ENCODE measurements around the gene PSME1. TPM values are rescaled to one million over a fixed set of nuclear protein-coding genes. Genes with fewer than 3 reads are reported as not detected.

PSME1 gene
- total RNA-seq, 2 donors from 2014 or later, result 199 to 235 TPM

DNA sequence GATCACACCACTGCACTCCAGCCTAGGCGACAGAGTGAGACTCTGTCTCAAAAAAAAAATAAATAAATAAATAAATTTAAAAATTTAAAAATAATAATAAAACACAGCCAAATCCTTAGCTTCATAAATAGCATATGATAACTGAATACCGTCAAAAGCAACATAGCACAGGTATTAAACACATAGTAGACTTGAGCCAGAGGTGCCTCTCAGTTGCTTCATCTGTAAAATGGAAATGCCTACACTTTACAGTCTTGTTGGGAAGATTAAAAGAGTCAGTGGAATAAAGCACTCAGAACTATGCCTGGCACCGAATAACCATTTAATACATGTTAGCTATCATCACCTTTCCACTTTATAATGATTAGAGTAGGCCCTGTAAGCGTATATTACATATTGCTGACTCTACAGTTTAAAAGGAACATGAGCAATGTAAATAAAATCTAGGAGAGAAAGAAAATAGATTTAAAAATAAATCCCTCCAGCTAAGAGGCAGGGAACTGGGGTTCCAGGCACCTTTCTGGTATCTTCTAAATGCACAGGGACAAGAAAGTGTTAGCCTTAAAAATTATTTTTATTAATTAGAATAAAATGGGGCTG, 29.2 kb upstream of the PSME1 start:
- intact Hi-C loops (cut with DNase I), result loop anchor here (5.0 kb wide), 1 partner anchor 94 kb away; no protein-coding TSS in a partner anchor
- TF ChIP-seq, protein P1, sequence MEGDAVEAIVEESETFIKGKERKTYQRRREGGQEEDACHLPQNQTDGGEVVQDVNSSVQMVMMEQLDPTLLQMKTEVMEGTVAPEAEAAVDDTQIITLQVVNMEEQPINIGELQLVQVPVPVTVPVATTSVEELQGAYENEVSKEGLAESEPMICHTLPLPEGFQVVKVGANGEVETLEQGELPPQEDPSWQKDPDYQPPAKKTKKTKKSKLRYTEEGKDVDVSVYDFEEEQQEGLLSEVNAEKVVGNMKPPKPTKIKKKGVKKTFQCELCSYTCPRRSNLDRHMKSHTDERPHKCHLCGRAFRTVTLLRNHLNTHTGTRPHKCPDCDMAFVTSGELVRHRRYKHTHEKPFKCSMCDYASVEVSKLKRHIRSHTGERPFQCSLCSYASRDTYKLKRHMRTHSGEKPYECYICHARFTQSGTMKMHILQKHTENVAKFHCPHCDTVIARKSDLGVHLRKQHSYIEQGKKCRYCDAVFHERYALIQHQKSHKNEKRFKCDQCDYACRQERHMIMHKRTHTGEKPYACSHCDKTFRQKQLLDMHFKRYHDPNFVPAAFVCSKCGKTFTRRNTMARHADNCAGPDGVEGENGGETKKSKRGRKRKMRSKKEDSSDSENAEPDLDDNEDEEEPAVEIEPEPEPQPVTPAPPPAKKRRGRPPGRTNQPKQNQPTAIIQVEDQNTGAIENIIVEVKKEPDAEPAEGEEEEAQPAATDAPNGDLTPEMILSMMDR (IDR thresholded peaks at IDR 0.05), result no peak
- Histone ChIP-seq H3K4me1 (no peaks in the 10 kb centered on the region), H3K36me3 (no peaks in the 10 kb centered on the region), H3K27me3 (no peaks in the 10 kb centered on the region), H3K9ac (ENCODE audit: low read depth in 2 of 2, low read length in 2 of 2) (no peak overlapping the region), H3K27ac (no peak overlapping the region), H3K4me3 (no peak overlapping the region), H3K9me3 (no peaks in the 10 kb centered on the region)
- DNase-seq, result no peak

DNA sequence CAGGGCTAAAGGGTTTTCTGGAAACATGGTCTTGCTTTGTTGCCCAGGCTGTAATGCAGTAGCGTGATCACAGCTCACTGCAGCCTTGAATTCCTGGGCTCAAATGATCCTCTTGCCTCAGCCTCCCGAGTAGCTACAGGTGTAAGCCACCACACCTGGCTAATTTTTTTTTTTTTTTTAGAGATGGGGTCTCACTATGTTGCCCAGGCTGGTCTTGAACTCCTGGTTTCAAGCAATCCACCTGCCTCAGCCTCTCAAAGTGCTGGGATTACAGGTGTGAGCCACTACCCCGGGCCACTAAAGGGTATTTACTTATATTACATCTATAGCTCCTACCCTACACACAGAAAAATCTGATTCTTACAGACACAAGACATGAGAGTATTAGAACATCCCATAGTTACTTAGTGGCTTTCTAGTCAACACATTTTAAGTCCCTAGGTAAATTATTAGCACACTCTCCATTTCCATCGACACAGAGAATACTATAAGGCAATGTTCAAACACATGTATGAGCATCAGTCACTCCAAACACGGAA, 27.6 kb upstream of the PSME1 start:
- Histone ChIP-seq H3K27ac (peak overlapping the region; percentile 13), H3K9me3 (no peaks in the 10 kb centered on the region), H3K4me3 (no peak overlapping the region), H3K27me3 (no peaks in the 10 kb centered on the region), H3K9ac (ENCODE audit: low read depth in 2 of 2, low read length in 2 of 2) (peak overlapping the region in 1 of 2 donors; percentile 75), H3K4me1 (no peaks in the 10 kb centered on the region), H3K36me3 (no peaks in the 10 kb centered on the region)
- no peak for DNase-seq
- TF ChIP-seq, protein P1 (IDR thresholded peaks at IDR 0.05), result no peak
- intact Hi-C loops (cut with DNase I), result loop anchor here (5.0 kb wide), 1 partner anchor 96 kb away; no protein-coding TSS in a partner anchor

DNA sequence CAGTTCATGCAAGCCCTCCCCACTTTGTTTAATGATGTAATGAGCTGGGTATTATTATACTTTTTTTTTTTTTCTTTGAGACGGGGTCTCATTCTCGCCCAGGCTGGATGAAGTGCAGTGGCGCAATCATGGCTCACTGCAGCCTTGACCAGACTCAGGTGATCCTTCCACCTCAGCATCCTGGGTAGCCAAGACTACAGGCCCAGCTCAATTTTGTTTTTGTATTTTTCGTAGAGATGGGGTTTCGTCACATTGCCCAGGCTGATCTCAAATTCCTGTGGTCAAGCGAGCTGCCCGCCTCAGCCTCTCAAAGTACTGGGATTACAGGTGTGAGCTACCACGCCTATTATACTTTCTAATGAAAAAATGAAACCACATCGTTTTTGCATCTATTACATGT, 25.9 kb upstream of the PSME1 start:
- intact Hi-C loops (cut with DNase I), result loop anchor here (2.0 kb wide), 1 partner anchor 51 kb away; no protein-coding TSS in a partner anchor
- TF ChIP-seq, protein P1 (IDR thresholded peaks at IDR 0.05), result no peak
- Histone ChIP-seq H3K9ac (ENCODE audit: low read depth in 2 of 2, low read length in 2 of 2) (no peak overlapping the region), H3K4me3 (no peak overlapping the region), H3K27ac (peak overlapping the region; percentile 23), H3K9me3 (no peaks in the 10 kb centered on the region), H3K4me1 (no peaks in the 10 kb centered on the region), H3K27me3 (no peaks in the 10 kb centered on the region), H3K36me3 (no peaks in the 10 kb centered on the region)
- no peak for DNase-seq

DNA sequence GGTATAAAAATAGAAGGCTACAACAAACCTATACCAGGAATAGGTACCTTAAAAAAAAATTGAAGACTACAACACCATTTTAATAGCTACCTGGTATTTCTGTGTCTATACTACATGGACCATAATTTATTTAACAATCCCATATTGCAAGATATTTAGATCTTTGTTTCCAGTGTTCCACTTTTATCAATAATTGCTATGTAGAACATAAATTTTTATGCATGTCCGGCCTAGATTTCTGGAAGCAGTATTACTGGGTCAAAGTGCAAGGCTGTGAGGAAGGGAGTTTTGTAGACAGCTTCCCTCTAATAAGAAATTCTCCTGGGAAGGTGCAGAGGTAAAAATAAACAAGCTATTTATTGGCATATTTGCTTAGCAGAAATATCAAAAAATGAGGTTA, 25.5 kb upstream of the PSME1 start:
- intact Hi-C loops (cut with DNase I), result loop anchor here (2.0 kb wide), 1 partner anchor 52 kb away; no protein-coding TSS in a partner anchor
- H3K9ac ChIP-seq (ENCODE audit: low read depth in 2 of 2, low read length in 2 of 2), result no peak overlapping the region
- no peaks in the 10 kb centered on the region for H3K36me3 ChIP-seq
- H3K9me3 ChIP-seq, result no peaks in the 10 kb centered on the region
- no peaks in the 10 kb centered on the region for H3K27me3 ChIP-seq
- TF ChIP-seq, protein P1 (IDR thresholded peaks at IDR 0.05), result no peak
- no peaks in the 10 kb centered on the region for H3K4me1 ChIP-seq
- no peak overlapping the region for H3K4me3 ChIP-seq
- DNase-seq, result no peak
- H3K27ac ChIP-seq, result peak overlapping the region; percentile 23

DNA sequence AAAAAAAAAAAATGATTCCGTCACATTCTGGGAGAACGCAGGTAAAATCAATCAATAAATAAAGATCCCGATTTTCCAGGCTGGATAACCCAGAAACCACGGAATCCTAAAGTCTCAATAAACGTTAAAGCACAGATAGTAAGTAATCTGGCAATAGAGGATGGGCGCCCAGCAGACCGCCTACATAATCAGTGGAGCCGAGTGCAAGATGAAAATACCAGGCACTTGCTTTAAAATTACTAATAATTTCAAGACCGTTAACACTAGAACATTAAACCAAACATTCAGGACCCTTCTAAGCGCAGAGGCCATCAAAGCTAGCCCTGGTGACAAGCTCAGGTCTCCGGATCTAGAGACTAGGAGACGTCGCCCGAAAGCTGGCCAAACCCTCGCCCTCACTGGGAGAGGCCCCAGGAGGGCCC, 22.6 kb upstream of the PSME1 start:
- H3K4me3 ChIP-seq, result peak overlapping the region; percentile 80
- H3K4me1 ChIP-seq, result peaks cover 6% of the 10 kb centered on the region
- intact Hi-C loops (cut with DNase I), result no loop called here
- H3K27ac ChIP-seq, result peak overlapping the region; percentile 98
- no peaks in the 10 kb centered on the region for H3K9me3 ChIP-seq
- TF ChIP-seq, protein P1 (IDR thresholded peaks at IDR 0.05), result no peak
- peaks cover 2% of the 10 kb centered on the region for H3K36me3 ChIP-seq
- DNase-seq, result no peak
- peak overlapping the region; percentile 80 to 100 for H3K9ac ChIP-seq (ENCODE audit: low read depth in 2 of 2, low read length in 2 of 2)
- no peaks in the 10 kb centered on the region for H3K27me3 ChIP-seq

Data from colonic mucosa (tissue), 4 donors.